Inflammatory macrophage treated with lipopolysaccharide for 1 hour (primary cell): ENCODE data around the gene TSPAN17.

Source experiments
- DNase-seq, 2 donors: peaks; one replicate each; pipeline ENCODE4 v3.0.0-alpha.2; 2020 to 2022

The TSPAN17 gene

GRCh38 chr5:176661676-176662075, 14.4 kb downstream of the TSPAN17 start:
- DNase-seq = no peak

- DNase-seq = no peak
These were observed 15.4 kb downstream of the TSPAN17 start for GRCh38 chr5:176662371-176663333.

- no peak for DNase-seq
These were observed 16.3 kb downstream of the TSPAN17 start for GRCh38 chr5:176663566-176663965.

GRCh38 chr5:176664479-176664878, 17.2 kb downstream of the TSPAN17 start:
- DNase-seq = no peak

GRCh38 chr5:176664886-176665285, 17.6 kb downstream of the TSPAN17 start:
- no peak for DNase-seq

- no peak for DNase-seq
These were observed 18.2 kb downstream of the TSPAN17 start for GRCh38 chr5:176665517-176665916.

- no peak for DNase-seq
These were observed 20.4 kb downstream of the TSPAN17 start for GRCh38 chr5:176667637-176668036.

DNA sequence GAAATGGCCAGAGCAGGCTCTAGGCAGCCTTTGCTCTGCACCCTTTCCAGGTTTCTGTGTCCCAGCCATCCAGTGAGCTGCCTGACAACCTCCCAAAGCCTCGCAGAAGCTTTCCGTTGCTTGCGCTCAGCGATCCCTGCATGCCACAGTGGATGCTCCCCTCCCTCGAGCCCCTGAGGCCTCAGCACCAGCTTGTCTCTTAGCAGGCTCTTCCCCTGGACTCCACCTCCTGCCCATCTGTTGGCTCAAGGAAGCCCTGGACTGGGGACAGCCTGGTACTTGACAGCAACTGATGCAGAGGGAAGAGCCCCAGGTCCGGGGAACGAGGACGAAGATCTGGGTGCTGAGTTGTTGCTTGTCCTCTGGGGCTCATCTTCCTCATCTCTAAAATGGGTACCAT, 23.2 kb downstream of the TSPAN17 start:
- no peak for DNase-seq

GRCh38 chr5:176671399-176671798, 24.1 kb downstream of the TSPAN17 start:
- DNase-seq = no peak

GRCh38 chr5:176671890-176672747, 24.8 kb downstream of the TSPAN17 start:
- no peak for DNase-seq

GRCh38 chr5:176673651-176674583, 26.6 kb downstream of the TSPAN17 start:
- DNase-seq = no peak

- no peak for DNase-seq
These were observed 27.5 kb downstream of the TSPAN17 start for GRCh38 chr5:176674799-176675198.

- no peak for DNase-seq
These were observed 28.5 kb downstream of the TSPAN17 start for GRCh38 chr5:176675676-176676360.

DNA sequence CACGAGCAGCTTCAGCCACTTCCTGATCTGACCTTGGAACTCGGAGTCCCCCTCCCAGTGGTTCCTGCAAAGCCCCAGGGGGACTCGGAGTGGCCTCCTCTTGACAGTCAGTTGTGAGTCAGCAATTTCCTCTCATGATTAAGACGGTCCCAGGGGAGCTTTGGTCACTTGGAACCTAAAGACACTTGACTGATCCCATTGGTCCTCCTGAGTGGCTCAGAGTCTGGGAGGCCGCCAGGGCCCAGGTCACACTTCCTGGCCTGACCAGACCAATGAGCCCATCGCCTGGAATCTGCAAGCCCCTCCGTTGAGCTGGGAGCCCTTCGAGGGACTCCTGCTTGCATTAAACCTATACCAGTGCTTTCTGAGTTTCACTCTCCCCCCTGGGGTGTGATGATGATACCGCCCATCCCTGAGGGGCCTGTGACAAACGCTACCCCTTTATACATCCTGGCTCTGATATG, 29.1 kb downstream of the TSPAN17 start:
- DNase-seq = no peak

DNA sequence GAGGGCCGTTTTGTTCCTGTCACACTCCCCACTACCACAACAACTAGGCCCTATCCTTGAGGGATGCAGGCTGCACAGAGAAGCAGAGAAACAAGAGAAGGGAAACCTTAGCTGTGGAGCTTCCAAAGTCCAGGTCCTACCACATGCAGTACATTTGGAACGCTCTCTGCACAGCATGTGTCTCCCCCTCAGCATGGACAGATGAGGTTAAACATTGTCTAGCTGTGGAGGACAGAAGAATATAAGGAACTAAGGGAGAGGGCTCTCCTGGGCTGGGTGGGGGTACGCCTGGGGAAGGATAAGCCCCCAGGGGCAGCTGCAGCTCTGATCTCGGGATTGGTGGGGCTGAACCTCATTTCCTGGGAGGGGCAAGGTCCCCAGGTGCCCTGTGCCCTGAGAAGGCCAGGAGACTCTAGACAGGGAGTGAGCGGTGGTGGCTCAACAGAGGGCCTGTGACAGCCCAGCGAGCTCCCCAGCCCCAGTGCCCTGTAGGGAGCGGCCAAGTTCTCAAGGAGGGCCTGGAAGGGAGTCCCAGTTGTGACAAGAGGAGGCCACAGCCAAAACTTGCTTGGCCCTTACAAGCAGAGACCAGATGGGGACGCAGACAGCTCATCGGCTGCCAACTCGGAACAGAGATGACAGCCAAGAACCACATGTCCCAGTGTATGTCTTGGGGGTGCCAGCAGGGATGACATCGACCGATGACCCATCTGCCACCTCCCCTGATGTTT, 30.1 kb downstream of the TSPAN17 start:
- no peak for DNase-seq

GRCh38 chr5:176678584-176678983, 31.3 kb downstream of the TSPAN17 start:
- DNase-seq = no peak

GRCh38 chr5:176679365-176680225, 32.3 kb downstream of the TSPAN17 start:
- DNase-seq = no peak

- DNase-seq = no peak
These were observed 32.9 kb downstream of the TSPAN17 start for GRCh38 chr5:176680226-176680563.

GRCh38 chr5:176682016-176682531, 34.8 kb downstream of the TSPAN17 start:
- DNase-seq = no peak

GRCh38 chr5:176685010-176685409, 37.7 kb downstream of the TSPAN17 start:
- no peak for DNase-seq
